ENCODE results near the gene SPATA46. TPM values are rescaled to one million over a fixed set of nuclear protein-coding genes. Genes with fewer than 3 reads are reported as not detected.

Gene SPATA46
- not detected in 5 replicates for total RNA-seq (2022; extraction: Qiagen RNA extraction)

DNA sequence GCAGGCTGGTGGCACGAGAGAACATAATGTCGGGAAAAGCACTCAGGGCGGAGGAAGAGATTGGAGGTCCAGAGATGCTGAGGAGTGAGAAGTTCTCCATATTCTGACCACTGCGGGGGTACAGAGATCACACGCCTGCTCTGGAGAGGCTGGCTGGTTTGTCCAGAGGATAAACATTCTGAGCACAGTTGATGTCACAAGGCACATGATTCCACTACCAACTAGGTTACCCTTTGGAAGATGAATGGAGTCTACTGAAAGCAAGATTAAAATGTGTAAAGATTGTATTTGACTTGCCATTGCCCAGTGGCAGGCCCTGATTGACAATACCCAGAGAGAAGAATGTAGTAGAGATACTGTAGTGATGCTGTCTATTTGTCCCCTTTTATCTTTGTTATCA is at the start of gene SPATA46:
Gene SPATA46 (minus strand): TSS at position 164 of the 400 bp plus-strand sequence. CDS start 64 bp downstream, at position 100.

DNA sequence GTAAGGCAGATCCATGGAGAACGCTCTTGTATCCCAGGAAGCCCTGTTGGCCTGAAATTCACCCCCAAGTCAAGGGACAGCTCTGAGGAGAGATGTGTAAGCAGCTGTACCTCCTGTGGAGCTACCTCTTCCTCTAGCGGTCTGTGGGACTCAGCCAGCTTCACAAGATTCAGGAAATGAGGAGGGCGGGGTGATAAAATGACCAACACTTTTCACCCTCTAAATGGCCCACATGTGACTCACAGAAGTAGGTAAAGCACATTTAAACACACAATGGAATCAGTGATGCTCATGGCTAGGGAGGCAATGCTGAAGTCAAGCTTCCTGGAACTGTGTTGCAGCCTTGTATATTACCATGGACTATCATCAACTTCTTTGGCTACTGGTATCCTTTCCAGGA is 35.3 kb upstream of the SPATA46 start, which contains the start of gene SH2D1B:
Gene SH2D1B (minus strand): TSS at position 135 of the 400 bp plus-strand sequence. CDS start 120 bp downstream, at position 15.

GRCh38 chr1:162381383-162381782 is 4.7 kb upstream of the SPATA46 start, which contains the start of gene C1orf226:
C1orf226 (plus strand) TSS chr1:162381728; CDS start chr1:162381902, 174 bp downstream.

Other genes with a start within 250 kb of the SPATA46 start
- gene C1orf226, start 4.9 kb upstream of the SPATA46 start, total RNA-seq (2022; extraction: Qiagen RNA extraction), result 0.50 to 0.85 TPM (median 0.74 TPM) in 5 replicates
- gene SH2D1B, start 35.3 kb upstream of the SPATA46 start, total RNA-seq (2022; extraction: Qiagen RNA extraction), result 0.06 to 0.21 TPM (median 0.08 TPM) in 5 replicates
- 16.7 to 23.3 TPM (median 19.1 TPM) in 5 replicates for gene UHMK1, start 121.0 kb upstream of the SPATA46 start, total RNA-seq (2022; extraction: Qiagen RNA extraction)
- 26.1 to 38.9 TPM (median 28.0 TPM) in 5 replicates for gene UAP1, start 184.9 kb upstream of the SPATA46 start, total RNA-seq (2022; extraction: Qiagen RNA extraction)